ENCODE data around the gene URB1.
"Not testable (repeated sequence)": the region's sequence is repeated elsewhere in the genome, so short reads cannot be mapped to it uniquely, and the experiment has no call there.

URB1 gene

DNA sequence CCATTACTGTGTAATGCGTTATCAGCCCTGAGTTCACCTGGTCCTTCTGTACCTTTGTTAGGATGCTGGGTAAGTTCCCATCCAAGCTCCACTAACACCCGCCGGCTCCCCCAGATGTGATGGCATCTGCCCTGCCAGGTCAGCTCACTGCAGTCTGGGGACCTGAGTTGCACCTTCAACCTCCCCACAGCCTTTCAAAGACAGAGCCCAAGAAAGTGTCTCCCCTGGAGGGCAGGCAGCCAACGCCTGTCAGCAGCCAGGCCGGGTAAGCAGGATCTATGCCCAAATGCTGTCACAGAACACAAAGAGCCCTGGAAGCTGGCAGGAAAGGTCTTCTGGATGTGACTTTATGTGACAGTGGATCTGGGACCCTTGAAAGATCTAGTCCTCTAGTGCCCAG lies 80.5 kb downstream of the URB1 start:
- H3K4me1 ChIP-seq (ENCODE audit: control insufficient read depth in 1 of 2, insufficient read depth in 2 of 2, low read length in 2 of 2), result no peaks in the 10 kb centered on the region
- H3K27ac ChIP-seq (ENCODE audit: low read depth, low read length), result no peak overlapping the region
- no peak overlapping the region for H3K4me3 ChIP-seq (ENCODE audit: low read depth in 1 of 2, low read length in 2 of 2)
- H3K9ac ChIP-seq (ENCODE audit: low read depth in 1 of 2, low read length in 2 of 2), result no peak overlapping the region
- H3K27me3 ChIP-seq (ENCODE audit: control insufficient read depth in 1 of 2, insufficient read depth in 2 of 2, low read length in 2 of 2), result no peaks in the 10 kb centered on the region
- H3K9me3 ChIP-seq (ENCODE audit: control insufficient read depth in 1 of 2, low read length in 2 of 2), result no peaks in the 10 kb centered on the region
- peaks cover 29 to 51% of the 10 kb centered on the region in 2 donors for H3K36me3 ChIP-seq (ENCODE audit: control insufficient read depth in 1 of 2, insufficient read depth in 2 of 2, low read length in 2 of 2)

DNA sequence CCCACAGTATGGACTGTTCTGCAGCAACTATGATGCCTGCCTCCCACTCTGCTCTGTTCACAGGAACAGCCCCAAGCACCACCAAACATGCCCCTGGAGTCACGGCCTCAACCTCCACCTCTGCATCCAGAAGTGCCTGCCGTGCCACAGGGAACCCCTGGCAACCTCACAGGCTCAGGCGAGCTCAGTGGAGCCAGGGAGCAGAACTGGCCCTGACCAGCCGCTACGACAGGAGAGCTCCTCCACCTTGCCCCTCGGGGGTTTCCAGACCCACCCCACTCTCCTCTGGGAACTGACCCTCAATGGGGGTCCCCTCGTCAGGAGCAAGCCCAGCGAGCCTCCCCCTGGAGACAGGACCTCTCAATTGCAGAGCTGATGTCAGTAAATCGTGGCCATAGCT lies 81.2 kb downstream of the URB1 start:
- Histone ChIP-seq H3K36me3 (ENCODE audit: control insufficient read depth in 1 of 2, insufficient read depth in 2 of 2, low read length in 2 of 2) (peaks cover 24 to 44% of the 10 kb centered on the region in 2 donors), H3K4me3 (ENCODE audit: low read depth in 1 of 2, low read length in 2 of 2) (no peak overlapping the region), H3K4me1 (ENCODE audit: control insufficient read depth in 1 of 2, insufficient read depth in 2 of 2, low read length in 2 of 2) (no peaks in the 10 kb centered on the region), H3K9ac (ENCODE audit: low read depth in 1 of 2, low read length in 2 of 2) (no peak overlapping the region), H3K27me3 (ENCODE audit: control insufficient read depth in 1 of 2, insufficient read depth in 2 of 2, low read length in 2 of 2) (no peaks in the 10 kb centered on the region), H3K27ac (ENCODE audit: low read depth, low read length) (no peak overlapping the region), H3K9me3 (ENCODE audit: control insufficient read depth in 1 of 2, low read length in 2 of 2) (no peaks in the 10 kb centered on the region)

DNA sequence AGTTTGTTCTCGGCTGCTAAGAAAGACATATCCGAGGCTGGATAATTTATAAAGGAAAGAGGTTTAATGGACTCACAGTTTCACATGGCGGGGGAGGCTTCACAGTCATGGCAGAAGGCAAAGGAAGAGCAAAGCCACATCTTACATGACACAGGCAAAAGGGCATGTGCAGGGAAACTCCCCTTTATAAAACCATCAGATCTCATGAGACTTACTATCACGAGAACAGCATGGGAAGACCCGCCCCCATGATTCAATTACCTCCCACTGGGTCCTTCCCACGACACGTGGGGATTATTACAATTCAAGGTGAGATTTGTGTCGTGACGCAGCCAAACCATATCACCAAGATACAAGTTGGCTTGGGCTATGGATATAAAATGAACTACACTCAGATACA lies 81.8 kb downstream of the URB1 start:
- H3K36me3 ChIP-seq (ENCODE audit: control insufficient read depth in 1 of 2, insufficient read depth in 2 of 2, low read length in 2 of 2), result peaks cover 24 to 37% of the 10 kb centered on the region in 2 donors
- H3K9ac ChIP-seq (ENCODE audit: low read depth in 1 of 2, low read length in 2 of 2); H3K9me3 ChIP-seq (ENCODE audit: control insufficient read depth in 1 of 2, low read length in 2 of 2): not testable (repeated sequence)

DNA sequence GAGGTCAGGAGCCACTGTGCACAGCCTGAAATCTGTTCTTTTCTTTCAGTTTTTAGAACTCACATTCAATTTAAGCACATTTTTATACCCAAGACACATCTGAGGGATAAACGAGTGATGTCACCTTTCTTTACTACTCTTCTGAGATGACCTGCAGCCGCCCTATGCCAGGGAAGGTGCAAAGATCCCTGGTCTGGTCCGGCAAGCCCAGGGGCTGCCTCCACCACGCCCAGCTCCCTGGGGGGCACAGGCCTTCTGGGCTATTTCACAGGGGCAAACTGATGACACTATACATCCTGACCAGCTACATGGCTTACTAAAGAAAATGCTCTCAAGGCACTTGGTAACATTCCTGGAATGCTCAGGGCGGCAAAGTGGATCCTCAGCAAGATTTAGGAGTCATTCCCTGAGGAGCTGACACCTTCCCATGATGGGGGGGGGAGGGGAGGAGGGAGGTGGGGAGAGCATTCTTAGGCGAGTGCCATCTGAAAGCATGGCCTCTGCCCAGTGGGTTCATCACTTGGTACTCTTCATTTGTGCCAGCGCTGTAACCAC lies 82.8 kb downstream of the URB1 start:
- Histone ChIP-seq H3K27me3 (ENCODE audit: control insufficient read depth in 1 of 2, insufficient read depth in 2 of 2, low read length in 2 of 2) (no peaks in the 10 kb centered on the region), H3K4me3 (ENCODE audit: low read depth in 1 of 2, low read length in 2 of 2) (no peak overlapping the region), H3K27ac (ENCODE audit: low read depth, low read length) (no peak overlapping the region), H3K9ac (ENCODE audit: low read depth in 1 of 2, low read length in 2 of 2) (no peak overlapping the region), H3K4me1 (ENCODE audit: control insufficient read depth in 1 of 2, insufficient read depth in 2 of 2, low read length in 2 of 2) (no peaks in the 10 kb centered on the region), H3K9me3 (ENCODE audit: control insufficient read depth in 1 of 2, low read length in 2 of 2) (no peaks in the 10 kb centered on the region), H3K36me3 (ENCODE audit: control insufficient read depth in 1 of 2, insufficient read depth in 2 of 2, low read length in 2 of 2) (peaks cover 23 to 29% of the 10 kb centered on the region in 2 donors)

More for the DNA sequence above, 81.8 kb downstream of the URB1 start:
- not testable (repeated sequence) for H3K27me3 ChIP-seq (ENCODE audit: control insufficient read depth in 1 of 2, insufficient read depth in 2 of 2, low read length in 2 of 2); H3K4me3 ChIP-seq (ENCODE audit: low read depth in 1 of 2, low read length in 2 of 2); H3K27ac ChIP-seq (ENCODE audit: low read depth, low read length); H3K4me1 ChIP-seq (ENCODE audit: control insufficient read depth in 1 of 2, insufficient read depth in 2 of 2, low read length in 2 of 2)

DNA sequence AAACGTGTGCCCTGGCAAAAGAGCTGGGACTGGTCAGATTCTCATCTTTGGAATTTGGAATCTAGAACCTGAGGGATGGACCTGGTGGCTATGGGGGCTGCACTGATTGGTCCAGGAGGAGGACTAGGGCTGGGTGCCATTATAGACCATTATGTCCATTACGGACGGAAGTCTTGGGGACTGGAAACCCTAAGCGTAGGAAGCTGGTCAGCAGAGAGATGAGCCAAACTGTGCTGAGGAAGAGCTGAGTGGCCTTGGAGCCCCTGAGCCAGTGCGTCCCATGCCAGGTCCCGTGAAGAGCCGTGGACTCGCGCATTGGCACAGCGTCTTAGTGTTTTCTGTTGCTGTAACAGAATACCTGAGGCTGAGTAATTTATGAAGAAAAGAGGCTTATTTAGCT lies 84.1 kb downstream of the URB1 start:
- H3K27ac ChIP-seq (ENCODE audit: low read depth, low read length), result no peak overlapping the region
- H3K27me3 ChIP-seq (ENCODE audit: control insufficient read depth in 1 of 2, insufficient read depth in 2 of 2, low read length in 2 of 2), result no peaks in the 10 kb centered on the region
- H3K4me3 ChIP-seq (ENCODE audit: low read depth in 1 of 2, low read length in 2 of 2), result no peak overlapping the region
- H3K36me3 ChIP-seq (ENCODE audit: control insufficient read depth in 1 of 2, insufficient read depth in 2 of 2, low read length in 2 of 2), result peaks cover 16 to 19% of the 10 kb centered on the region in 2 donors
- no peaks in the 10 kb centered on the region for H3K4me1 ChIP-seq (ENCODE audit: control insufficient read depth in 1 of 2, insufficient read depth in 2 of 2, low read length in 2 of 2)
- no peaks in the 10 kb centered on the region for H3K9me3 ChIP-seq (ENCODE audit: control insufficient read depth in 1 of 2, low read length in 2 of 2)
- no peak overlapping the region for H3K9ac ChIP-seq (ENCODE audit: low read depth in 1 of 2, low read length in 2 of 2)

DNA sequence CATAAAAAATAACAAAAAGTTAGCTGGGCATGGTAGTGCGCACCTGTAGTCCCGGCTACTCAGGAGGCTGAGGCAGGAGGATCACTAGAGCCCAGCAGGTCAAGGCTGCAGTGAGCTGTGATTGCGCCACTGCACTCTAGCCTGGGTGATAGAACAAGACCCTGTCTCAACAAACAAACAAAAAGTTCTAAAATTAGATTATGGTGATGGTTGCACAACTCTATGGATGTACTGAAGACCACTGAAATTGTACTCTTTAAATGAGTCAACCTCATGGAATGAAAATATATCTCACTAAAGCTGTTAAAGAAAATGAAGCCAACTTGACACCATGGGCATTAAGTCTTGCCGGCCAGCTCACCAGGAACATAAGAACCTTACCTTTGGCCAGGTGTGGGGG lies 85.1 kb downstream of the URB1 start:
- H3K27me3 ChIP-seq (ENCODE audit: control insufficient read depth in 1 of 2, insufficient read depth in 2 of 2, low read length in 2 of 2), result no peaks in the 10 kb centered on the region
- peaks cover 7 to 12% of the 10 kb centered on the region in 2 donors for H3K36me3 ChIP-seq (ENCODE audit: control insufficient read depth in 1 of 2, insufficient read depth in 2 of 2, low read length in 2 of 2)
- H3K9me3 ChIP-seq (ENCODE audit: control insufficient read depth in 1 of 2, low read length in 2 of 2), result no peaks in the 10 kb centered on the region
- H3K4me3 ChIP-seq (ENCODE audit: low read depth in 1 of 2, low read length in 2 of 2), result no peak overlapping the region
- no peaks in the 10 kb centered on the region for H3K4me1 ChIP-seq (ENCODE audit: control insufficient read depth in 1 of 2, insufficient read depth in 2 of 2, low read length in 2 of 2)
- no peak overlapping the region for H3K9ac ChIP-seq (ENCODE audit: low read depth in 1 of 2, low read length in 2 of 2)
- no peak overlapping the region for H3K27ac ChIP-seq (ENCODE audit: low read depth, low read length)

DNA sequence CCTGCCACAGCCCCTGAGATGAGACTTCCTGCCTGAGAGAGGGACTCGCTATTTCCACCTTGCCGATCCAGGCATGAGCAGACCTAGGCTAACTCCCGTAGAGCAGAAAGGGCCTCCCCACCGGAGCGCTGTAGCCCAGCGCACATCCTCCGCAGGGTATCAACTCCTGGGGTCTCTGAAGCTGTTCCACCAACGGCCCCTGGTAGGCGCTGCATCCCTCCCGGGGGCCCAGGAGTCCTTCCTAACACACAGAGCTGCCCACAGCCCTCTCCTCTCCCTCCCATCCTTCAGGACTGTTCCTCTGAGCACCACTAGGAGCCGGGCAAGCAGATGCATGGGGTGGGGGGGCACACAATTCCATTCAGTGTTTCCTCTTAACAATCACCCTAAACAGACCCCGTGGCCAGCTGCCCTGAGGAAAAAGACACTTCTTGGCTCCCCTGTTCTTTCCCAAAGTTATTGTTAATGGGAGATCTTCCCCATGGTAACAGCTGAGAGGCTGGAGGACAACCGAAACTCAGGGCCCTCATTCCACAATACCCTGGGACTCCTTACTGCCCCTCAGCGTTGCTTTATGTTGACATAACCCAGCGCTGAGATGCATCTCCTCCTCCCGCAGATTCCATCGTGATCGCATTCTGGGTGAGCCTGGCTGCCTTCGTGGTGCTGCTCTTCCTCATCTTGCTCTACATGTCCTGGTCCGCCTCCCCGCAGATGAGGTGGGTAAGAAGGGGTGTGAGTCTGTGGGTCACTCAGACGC lies 86.6 kb downstream of the URB1 start:
- H3K4me1 ChIP-seq (ENCODE audit: control insufficient read depth in 1 of 2, insufficient read depth in 2 of 2, low read length in 2 of 2), result no peaks in the 10 kb centered on the region
- H3K9me3 ChIP-seq (ENCODE audit: control insufficient read depth in 1 of 2, low read length in 2 of 2), result no peaks in the 10 kb centered on the region
- H3K36me3 ChIP-seq (ENCODE audit: control insufficient read depth in 1 of 2, insufficient read depth in 2 of 2, low read length in 2 of 2), result no peaks in the 10 kb centered on the region
- H3K9ac ChIP-seq (ENCODE audit: low read depth in 1 of 2, low read length in 2 of 2), result no peak overlapping the region
- no peaks in the 10 kb centered on the region for H3K27me3 ChIP-seq (ENCODE audit: control insufficient read depth in 1 of 2, insufficient read depth in 2 of 2, low read length in 2 of 2)
- H3K4me3 ChIP-seq (ENCODE audit: low read depth in 1 of 2, low read length in 2 of 2), result no peak overlapping the region
- no peak overlapping the region for H3K27ac ChIP-seq (ENCODE audit: low read depth, low read length)

DNA sequence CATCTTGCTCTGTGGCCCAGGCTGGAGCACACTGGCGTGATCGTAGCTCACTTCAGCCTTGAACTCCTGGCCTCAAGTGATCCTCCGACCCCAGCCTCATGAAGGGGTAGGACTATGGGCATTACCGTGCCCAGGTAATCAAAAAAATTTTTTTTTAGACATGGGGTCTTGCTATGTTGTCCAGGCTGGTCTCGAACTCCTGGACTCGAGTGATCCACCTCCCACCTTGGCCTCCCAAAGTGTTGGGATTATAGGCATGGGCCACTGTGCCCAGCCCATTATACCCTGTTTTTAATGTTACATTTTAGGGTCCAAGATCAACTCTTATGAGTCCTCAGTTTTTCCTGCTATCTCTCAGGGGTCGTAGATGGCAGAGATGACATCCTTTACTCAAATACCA lies 87.8 kb downstream of the URB1 start:
- no peak overlapping the region for H3K9ac ChIP-seq (ENCODE audit: low read depth in 1 of 2, low read length in 2 of 2)
- H3K27ac ChIP-seq (ENCODE audit: low read depth, low read length), result no peak overlapping the region
- H3K27me3 ChIP-seq (ENCODE audit: control insufficient read depth in 1 of 2, insufficient read depth in 2 of 2, low read length in 2 of 2), result no peaks in the 10 kb centered on the region
- H3K4me1 ChIP-seq (ENCODE audit: control insufficient read depth in 1 of 2, insufficient read depth in 2 of 2, low read length in 2 of 2), result no peaks in the 10 kb centered on the region
- no peak overlapping the region for H3K4me3 ChIP-seq (ENCODE audit: low read depth in 1 of 2, low read length in 2 of 2)
- peaks cover 0 to 3% of the 10 kb centered on the region in 2 donors for H3K9me3 ChIP-seq (ENCODE audit: control insufficient read depth in 1 of 2, low read length in 2 of 2)
- H3K36me3 ChIP-seq (ENCODE audit: control insufficient read depth in 1 of 2, insufficient read depth in 2 of 2, low read length in 2 of 2), result peaks cover 0 to 6% of the 10 kb centered on the region in 2 donors

DNA sequence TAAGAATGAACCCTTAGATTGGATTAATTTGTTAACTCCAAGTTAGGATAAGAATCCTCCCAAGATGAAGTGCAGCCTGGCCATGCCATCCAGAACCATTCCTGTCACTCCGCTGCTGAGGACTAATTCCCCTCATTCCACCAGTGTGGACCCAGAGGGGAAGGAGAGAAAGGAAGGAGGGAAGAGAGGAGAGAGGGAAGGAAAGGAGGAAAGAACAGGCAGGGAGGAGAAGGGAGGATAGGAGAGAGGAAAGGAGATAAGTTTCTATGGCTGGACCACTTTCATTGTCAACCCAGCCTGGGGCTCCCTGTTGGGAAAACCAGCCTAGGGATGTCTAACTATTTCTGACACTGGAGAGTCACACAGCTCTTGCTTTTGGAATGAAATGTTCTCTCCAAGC lies 89.4 kb downstream of the URB1 start:
- peaks cover 0 to 6% of the 10 kb centered on the region in 2 donors for H3K36me3 ChIP-seq (ENCODE audit: control insufficient read depth in 1 of 2, insufficient read depth in 2 of 2, low read length in 2 of 2)
- no peaks in the 10 kb centered on the region for H3K4me1 ChIP-seq (ENCODE audit: control insufficient read depth in 1 of 2, insufficient read depth in 2 of 2, low read length in 2 of 2)
- no peak overlapping the region for H3K4me3 ChIP-seq (ENCODE audit: low read depth in 1 of 2, low read length in 2 of 2)
- no peak overlapping the region for H3K27ac ChIP-seq (ENCODE audit: low read depth, low read length)
- no peaks in the 10 kb centered on the region for H3K27me3 ChIP-seq (ENCODE audit: control insufficient read depth in 1 of 2, insufficient read depth in 2 of 2, low read length in 2 of 2)
- peaks cover 0 to 3% of the 10 kb centered on the region in 2 donors for H3K9me3 ChIP-seq (ENCODE audit: control insufficient read depth in 1 of 2, low read length in 2 of 2)
- H3K9ac ChIP-seq (ENCODE audit: low read depth in 1 of 2, low read length in 2 of 2), result no peak overlapping the region

DNA sequence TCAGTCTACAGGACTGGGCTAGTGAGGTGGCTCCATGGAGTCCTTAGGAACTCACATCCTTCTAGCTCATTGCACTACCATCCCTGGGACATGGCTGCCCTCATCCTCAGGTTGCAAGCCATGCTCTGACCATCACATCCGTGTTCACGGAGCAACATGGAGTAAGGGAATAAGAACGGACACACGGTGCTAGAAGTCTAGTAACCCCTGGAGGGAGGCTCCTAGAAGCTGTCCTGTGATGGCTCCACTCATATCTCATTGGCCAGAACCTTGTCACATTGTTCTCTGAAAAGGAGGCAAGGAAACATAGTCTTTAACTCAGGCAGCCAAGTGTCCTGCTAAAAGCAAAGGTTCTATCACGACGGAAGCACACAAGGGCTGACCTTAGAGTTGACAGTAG lies 90.3 kb downstream of the URB1 start:
- Histone ChIP-seq H3K4me3 (ENCODE audit: low read depth in 1 of 2, low read length in 2 of 2) (no peak overlapping the region), H3K9ac (ENCODE audit: low read depth in 1 of 2, low read length in 2 of 2) (no peak overlapping the region), H3K27ac (ENCODE audit: low read depth, low read length) (no peak overlapping the region), H3K4me1 (ENCODE audit: control insufficient read depth in 1 of 2, insufficient read depth in 2 of 2, low read length in 2 of 2) (no peaks in the 10 kb centered on the region), H3K36me3 (ENCODE audit: control insufficient read depth in 1 of 2, insufficient read depth in 2 of 2, low read length in 2 of 2) (peaks cover 0 to 6% of the 10 kb centered on the region in 2 donors), H3K27me3 (ENCODE audit: control insufficient read depth in 1 of 2, insufficient read depth in 2 of 2, low read length in 2 of 2) (no peaks in the 10 kb centered on the region), H3K9me3 (ENCODE audit: control insufficient read depth in 1 of 2, low read length in 2 of 2) (peaks cover 0 to 3% of the 10 kb centered on the region in 2 donors)
